ENCODE measurements around the gene KRTAP17-1. TPM values are rescaled to one million over a fixed set of nuclear protein-coding genes. Genes with fewer than 3 reads are reported as not detected.

Gene KRTAP17-1
- total RNA-seq, 6 experiments from 2014 or later, result not detected

DNA sequence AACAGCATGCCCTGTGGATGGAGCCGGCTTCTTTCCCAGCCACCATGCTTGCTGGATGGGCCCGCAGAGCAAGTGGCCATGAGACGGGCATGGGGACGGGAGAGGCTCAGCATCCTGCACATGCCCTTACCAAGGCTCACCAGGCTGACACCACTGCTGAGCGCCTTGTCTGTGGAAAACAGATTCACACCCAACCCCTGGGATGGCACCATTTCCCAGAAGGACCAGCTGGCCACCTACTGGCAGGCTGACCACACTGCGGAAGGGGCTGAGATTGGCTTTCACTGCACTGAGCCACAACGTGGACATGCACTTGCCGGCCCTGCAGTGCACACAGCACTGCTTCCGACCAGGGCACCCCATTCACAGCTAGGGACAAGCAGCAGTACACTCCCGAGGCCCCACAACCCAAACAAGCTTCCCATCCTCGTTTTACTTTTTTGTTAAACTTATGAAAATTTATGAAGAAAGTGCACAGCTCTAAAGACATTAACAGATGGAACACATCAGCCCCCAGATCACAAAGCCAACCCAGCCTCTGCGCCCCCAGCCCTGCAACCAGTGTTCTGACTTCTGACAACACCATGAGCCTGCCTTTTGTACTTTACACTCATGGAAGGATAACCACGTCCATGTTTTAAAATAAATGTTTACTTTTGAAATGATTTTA is 13.9 kb upstream of the KRTAP17-1 start:
- DNase-seq, result peak; percentile 63
- TF ChIP-seq, protein P1, sequence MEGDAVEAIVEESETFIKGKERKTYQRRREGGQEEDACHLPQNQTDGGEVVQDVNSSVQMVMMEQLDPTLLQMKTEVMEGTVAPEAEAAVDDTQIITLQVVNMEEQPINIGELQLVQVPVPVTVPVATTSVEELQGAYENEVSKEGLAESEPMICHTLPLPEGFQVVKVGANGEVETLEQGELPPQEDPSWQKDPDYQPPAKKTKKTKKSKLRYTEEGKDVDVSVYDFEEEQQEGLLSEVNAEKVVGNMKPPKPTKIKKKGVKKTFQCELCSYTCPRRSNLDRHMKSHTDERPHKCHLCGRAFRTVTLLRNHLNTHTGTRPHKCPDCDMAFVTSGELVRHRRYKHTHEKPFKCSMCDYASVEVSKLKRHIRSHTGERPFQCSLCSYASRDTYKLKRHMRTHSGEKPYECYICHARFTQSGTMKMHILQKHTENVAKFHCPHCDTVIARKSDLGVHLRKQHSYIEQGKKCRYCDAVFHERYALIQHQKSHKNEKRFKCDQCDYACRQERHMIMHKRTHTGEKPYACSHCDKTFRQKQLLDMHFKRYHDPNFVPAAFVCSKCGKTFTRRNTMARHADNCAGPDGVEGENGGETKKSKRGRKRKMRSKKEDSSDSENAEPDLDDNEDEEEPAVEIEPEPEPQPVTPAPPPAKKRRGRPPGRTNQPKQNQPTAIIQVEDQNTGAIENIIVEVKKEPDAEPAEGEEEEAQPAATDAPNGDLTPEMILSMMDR (IDR thresholded peaks at IDR 0.05), result peak; percentile 92
- H3K9me3 Mint-ChIP-seq, result no peaks in the 10 kb centered on the region
- no peaks in the 10 kb centered on the region for H3K36me3 Mint-ChIP-seq (ENCODE audit: low read depth)
- H3K4me3 Mint-ChIP-seq, result no peak overlapping the region
- H3K4me1 Mint-ChIP-seq (ENCODE audit: low read depth), result peaks cover 14% of the 10 kb centered on the region
- H3K27me3 Mint-ChIP-seq (ENCODE audit: insufficient read depth), result no peaks in the 10 kb centered on the region; the same call in 1 of the 2 replicates
- H3K27ac Mint-ChIP-seq, result no peak overlapping the region

DNA sequence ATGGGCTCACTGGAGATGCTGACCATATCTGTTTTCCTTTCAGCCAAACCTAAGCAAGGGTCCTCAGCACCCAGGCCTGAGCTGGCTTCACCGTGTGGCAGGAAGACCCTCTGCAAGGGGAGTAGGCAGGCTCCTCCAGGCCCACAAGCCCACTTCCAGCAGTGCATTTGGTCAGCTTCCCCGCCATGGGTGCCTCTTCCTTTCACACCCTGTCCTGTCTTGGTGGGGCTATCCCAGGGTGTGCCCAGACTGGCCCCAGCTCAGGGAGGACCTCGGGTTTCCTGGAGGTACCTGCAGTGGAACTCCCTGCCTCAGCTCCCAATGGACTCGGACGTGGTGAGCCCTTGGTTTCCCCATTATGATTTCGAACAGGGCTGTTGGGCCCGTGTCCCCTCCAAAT is 12.7 kb upstream of the KRTAP17-1 start:
- no peak overlapping the region for H3K27ac Mint-ChIP-seq
- H3K36me3 Mint-ChIP-seq (ENCODE audit: low read depth), result no peaks in the 10 kb centered on the region
- H3K4me3 Mint-ChIP-seq, result no peak overlapping the region
- peaks cover 19% of the 10 kb centered on the region for H3K4me1 Mint-ChIP-seq (ENCODE audit: low read depth)
- TF ChIP-seq, protein P1 (IDR thresholded peaks at IDR 0.05), result no peak
- no peak for DNase-seq
- no peaks in the 10 kb centered on the region; the same call in 1 of the 2 replicates for H3K27me3 Mint-ChIP-seq (ENCODE audit: insufficient read depth)
- no peaks in the 10 kb centered on the region for H3K9me3 Mint-ChIP-seq

DNA sequence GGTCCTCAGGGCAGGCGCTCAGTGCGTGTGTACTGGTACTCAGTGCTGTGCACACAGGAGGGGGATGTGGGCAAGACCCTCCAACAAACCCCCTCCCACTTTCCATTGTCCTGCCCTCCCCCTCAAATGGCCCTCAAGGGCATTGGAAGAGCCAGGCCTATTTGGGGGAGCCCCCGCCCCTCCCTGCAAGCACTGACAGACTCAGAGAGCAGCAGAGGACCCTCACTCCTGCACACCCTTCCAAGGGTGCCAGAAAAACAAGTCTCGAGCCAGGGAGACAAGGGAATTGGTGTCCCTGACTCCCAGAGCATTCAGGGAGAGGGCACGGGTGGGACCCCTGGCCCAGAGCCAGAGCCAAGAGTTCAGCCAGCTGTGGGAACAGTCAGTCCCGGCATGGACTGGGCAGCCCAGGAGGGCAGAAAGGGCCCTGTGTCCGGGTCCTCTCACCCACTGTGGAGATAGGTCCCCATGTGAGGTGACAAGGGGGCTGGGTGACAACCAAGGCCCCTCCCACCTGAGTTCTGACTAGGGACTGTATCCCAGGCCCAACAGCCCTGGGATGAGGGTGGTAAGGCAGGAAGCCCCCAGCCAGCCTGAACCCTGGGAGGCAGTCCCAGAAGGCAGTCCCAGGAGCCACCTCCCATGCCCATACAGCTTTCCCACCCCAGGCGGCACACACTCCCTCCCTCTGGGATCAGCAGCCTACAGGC is 12.1 kb upstream of the KRTAP17-1 start:
- Mint-ChIP-seq H3K4me3 (no peak overlapping the region), H3K9me3 (no peaks in the 10 kb centered on the region), H3K27me3 (ENCODE audit: insufficient read depth) (no peaks in the 10 kb centered on the region; the same call in 1 of the 2 replicates), H3K4me1 (ENCODE audit: low read depth) (peaks cover 25% of the 10 kb centered on the region), H3K36me3 (ENCODE audit: low read depth) (no peaks in the 10 kb centered on the region), H3K27ac (no peak overlapping the region)
- DNase-seq, result no peak
- TF ChIP-seq, protein P1 (IDR thresholded peaks at IDR 0.05), result no peak

DNA sequence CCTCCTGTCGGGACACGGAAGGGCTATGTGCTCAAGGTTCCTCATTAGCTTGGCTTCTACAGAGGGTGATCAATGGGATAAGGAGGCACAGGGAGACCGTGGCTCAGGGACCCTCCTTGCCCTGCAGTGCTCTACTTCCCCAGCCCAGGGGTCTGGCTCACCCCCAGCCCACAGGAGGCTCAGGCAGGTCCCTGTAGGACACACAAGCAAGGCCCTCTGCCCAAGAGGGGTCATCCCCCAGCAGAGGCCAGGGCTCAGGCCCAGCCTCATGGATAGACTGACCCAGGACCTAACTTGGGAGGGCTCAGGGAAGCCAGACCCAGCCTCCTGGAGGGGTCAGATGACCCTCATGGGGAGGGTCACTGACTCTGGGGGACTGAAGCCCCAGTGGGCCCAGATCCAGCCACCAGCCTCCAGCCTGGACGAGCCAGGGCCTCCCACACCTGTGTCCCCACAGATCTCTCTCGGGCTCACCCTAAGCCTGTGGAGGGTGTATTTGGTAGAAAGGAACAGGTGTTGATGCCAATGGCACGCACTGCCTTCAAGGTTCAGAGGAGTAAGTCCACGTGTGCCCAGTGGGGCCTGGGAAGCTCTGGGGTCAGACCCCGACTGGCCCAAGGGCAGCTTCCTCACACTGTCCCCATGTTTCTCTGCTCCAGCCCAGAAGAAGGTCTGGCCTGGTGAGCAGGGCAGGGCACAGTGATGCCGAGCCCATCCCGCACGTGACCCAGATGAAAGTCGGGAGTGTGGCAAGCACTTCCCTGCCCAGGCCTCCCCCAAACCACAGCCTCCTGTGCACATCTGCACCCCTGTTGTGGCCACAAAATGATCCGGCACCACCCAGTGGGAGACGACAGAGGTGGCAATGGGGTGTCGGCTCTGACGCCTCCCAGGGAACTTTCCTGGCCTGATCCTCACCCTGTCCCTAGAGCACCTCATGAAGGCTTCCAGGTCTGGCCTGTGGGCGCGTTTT is 10.9 kb upstream of the KRTAP17-1 start:
- no peaks in the 10 kb centered on the region; the same call in 1 of the 2 replicates for H3K27me3 Mint-ChIP-seq (ENCODE audit: insufficient read depth)
- TF ChIP-seq, protein P1 (IDR thresholded peaks at IDR 0.05), result no peak
- DNase-seq, result no peak
- H3K27ac Mint-ChIP-seq, result no peak overlapping the region
- no peaks in the 10 kb centered on the region for H3K9me3 Mint-ChIP-seq
- no peak overlapping the region for H3K4me3 Mint-ChIP-seq
- H3K4me1 Mint-ChIP-seq (ENCODE audit: low read depth), result peaks cover 35% of the 10 kb centered on the region
- H3K36me3 Mint-ChIP-seq (ENCODE audit: low read depth), result no peaks in the 10 kb centered on the region

DNA sequence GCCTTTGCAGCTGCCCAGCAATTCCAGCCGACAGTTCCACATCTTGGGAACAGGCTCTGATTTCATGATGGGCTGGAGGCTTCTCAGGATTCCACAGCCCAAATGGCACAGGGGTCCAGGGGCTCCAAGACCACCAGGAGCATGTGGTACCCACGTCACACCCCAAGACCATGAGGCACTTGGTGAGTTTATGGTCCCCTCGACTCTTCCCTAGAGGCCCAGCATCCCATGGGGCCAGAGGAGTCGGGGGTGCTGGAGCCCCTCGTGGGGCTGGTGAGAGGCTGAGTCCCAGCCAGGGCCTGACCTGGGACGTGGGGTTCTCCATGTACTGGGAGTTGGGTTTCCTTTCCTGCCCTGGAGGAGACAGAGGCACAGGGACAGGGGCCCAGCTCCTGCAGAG is 10.1 kb upstream of the KRTAP17-1 start:
- DNase-seq, result no peak
- peaks cover 35% of the 10 kb centered on the region for H3K4me1 Mint-ChIP-seq (ENCODE audit: low read depth)
- H3K27me3 Mint-ChIP-seq (ENCODE audit: insufficient read depth), result no peaks in the 10 kb centered on the region; the same call in 1 of the 2 replicates
- TF ChIP-seq, protein P1 (IDR thresholded peaks at IDR 0.05), result no peak
- H3K4me3 Mint-ChIP-seq, result no peak overlapping the region
- H3K36me3 Mint-ChIP-seq (ENCODE audit: low read depth), result peaks cover 5% of the 10 kb centered on the region
- H3K27ac Mint-ChIP-seq, result no peak overlapping the region
- H3K9me3 Mint-ChIP-seq, result peaks cover 1% of the 10 kb centered on the region; the same call in 1 of the 2 replicates

Data from HFFc6 (cell line).